Measurements from ENCODE around the gene HDAC11. TPM values are rescaled to one million over a fixed set of nuclear protein-coding genes. Genes with fewer than 3 reads are reported as not detected.
"Not testable (repeated sequence)": the region's sequence is repeated elsewhere in the genome, so short reads cannot be mapped to it uniquely, and the experiment has no call there.

HDAC11 gene, protein sequence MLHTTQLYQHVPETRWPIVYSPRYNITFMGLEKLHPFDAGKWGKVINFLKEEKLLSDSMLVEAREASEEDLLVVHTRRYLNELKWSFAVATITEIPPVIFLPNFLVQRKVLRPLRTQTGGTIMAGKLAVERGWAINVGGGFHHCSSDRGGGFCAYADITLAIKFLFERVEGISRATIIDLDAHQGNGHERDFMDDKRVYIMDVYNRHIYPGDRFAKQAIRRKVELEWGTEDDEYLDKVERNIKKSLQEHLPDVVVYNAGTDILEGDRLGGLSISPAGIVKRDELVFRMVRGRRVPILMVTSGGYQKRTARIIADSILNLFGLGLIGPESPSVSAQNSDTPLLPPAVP
- 1 to 10 TPM; 5.3 to 8.2 (median 5.4) TPM for polyA plus RNA-seq

DNA sequence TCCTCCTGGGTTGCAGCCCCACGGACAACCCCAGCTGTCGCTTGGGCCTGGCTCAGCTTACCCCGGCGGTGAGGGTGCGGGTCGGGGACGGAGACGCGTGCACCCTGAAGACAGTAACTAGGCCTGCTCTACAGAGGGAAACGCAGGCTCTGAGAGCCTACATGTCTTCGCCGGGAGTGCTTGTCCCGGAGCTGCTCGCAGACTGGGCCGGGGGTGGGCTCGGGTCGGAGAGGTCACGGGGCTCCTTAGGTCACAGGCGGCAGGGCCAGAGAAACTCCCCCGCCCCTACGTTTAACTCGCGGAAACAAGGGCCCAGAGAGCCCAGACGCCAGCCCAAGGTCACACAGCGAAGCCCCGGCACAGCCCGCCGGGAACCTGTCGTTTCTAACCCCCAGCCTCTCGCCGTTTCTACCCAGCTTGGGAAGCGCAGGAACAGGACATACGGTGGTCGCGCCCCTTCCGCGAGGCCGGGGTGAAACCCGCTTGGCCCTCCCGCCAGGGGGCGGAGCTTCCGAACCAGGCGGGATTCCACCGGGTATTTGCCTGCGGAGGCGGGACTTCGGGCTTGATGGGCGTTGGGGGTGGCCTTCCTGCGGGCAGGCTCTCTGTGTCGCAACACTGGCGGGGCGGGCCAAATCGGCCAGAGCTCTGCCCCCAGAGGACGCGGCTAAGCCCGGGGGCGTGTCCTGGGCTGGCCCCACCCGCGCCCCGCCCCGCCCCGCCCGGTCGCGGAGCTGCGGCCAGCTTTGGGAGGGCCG lies at the start of gene HDAC11:
HDAC11 (plus strand) TSS at position 725 of the 758 bp plus-strand sequence. CDS start 42 bp downstream, outside the sequence.
- DNase-seq: peak; percentile 99
- peak within 1 kb of the TSS; percentile 83 to 92 (median 88) for H3K27ac Mint-ChIP-seq
- peak within 1 kb of the TSS; percentile 89 to 93 (median 90) for H3K4me3 Mint-ChIP-seq
- H3K27me3 Mint-ChIP-seq (ENCODE audit: low read depth in 3 of 3): peaks cover 2 to 4% (median 3%) of the 10 kb centered on the region in 3 donors
- H3K4me1 Mint-ChIP-seq: peaks cover 11 to 15% of the 10 kb centered on the region in 2 donors
- H3K36me3 Mint-ChIP-seq: no peaks in the 10 kb centered on the region
- H3K9me3 Mint-ChIP-seq: no peaks in the 10 kb centered on the region

GRCh38 chr3:13430411-13430875 lies 49.7 kb upstream of the HDAC11 start:
- H3K4me1 Mint-ChIP-seq; DNase-seq; H3K36me3 Mint-ChIP-seq; H3K27ac Mint-ChIP-seq; H3K27me3 Mint-ChIP-seq (ENCODE audit: low read depth in 3 of 3); H3K9me3 Mint-ChIP-seq; H3K4me3 Mint-ChIP-seq: not testable (repeated sequence)

- no peaks in the 10 kb centered on the region for H3K9me3 Mint-ChIP-seq
These were observed 48.0 kb upstream of the HDAC11 start for GRCh38 chr3:13432093-13432492.

GRCh38 chr3:13433912-13434311 lies 46.2 kb upstream of the HDAC11 start:
- peaks cover 0 to 2% of the 10 kb centered on the region in 2 donors for H3K4me1 Mint-ChIP-seq
- H3K27me3 Mint-ChIP-seq (ENCODE audit: low read depth in 3 of 3): peaks cover 0 to 4% (median 4%) of the 10 kb centered on the region in 3 donors

More at GRCh38 chr3:13432093-13432492, 48.0 kb upstream of the HDAC11 start:
- Mint-ChIP-seq H3K4me3 (no peak overlapping the region), H3K4me1 (peaks cover 7 to 8% of the 10 kb centered on the region in 2 donors), H3K27me3 (ENCODE audit: low read depth in 3 of 3) (peaks cover 0 to 4% (median 2%) of the 10 kb centered on the region in 3 donors), H3K36me3 (no peaks in the 10 kb centered on the region), H3K27ac (no peak overlapping the region)
- DNase-seq: no peak

GRCh38 chr3:13436213-13436612 lies 43.9 kb upstream of the HDAC11 start:
- H3K4me1 Mint-ChIP-seq; DNase-seq; H3K27me3 Mint-ChIP-seq (ENCODE audit: low read depth in 3 of 3); H3K36me3 Mint-ChIP-seq; H3K27ac Mint-ChIP-seq; H3K4me3 Mint-ChIP-seq; H3K9me3 Mint-ChIP-seq: not testable (repeated sequence)

More at GRCh38 chr3:13433912-13434311, 46.2 kb upstream of the HDAC11 start:
- H3K4me3 Mint-ChIP-seq: no peak overlapping the region
- DNase-seq: no peak
- no peaks in the 10 kb centered on the region for H3K9me3 Mint-ChIP-seq
- no peak overlapping the region for H3K27ac Mint-ChIP-seq
- no peaks in the 10 kb centered on the region for H3K36me3 Mint-ChIP-seq

DNA sequence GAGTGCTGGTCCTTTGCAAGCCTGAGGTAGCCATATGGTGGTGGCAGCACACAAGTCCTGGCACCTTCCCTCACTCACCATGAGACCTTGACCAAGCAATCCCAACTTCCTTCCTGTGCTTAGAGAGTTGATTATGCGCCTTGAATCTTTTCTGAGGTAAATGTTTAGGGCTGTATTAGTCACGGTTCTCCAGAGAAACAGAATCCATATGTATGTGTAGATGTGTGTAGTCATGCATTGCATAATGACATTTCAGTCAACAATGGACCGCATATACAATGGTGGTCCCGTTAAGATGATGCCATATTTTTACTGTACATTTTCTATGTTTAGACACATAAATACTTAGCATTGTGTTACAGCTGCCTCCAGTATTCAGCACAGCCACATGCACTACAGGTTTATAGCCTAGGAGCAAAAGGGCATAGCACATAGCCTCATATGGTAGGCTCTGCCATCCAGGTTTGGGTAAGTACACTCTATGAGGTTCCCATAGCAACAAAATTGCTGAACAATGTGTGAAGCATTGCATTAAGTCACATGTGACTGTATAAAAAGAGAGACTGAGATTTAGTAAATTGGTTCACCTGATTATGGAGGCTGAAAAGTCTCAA lies 39.8 kb upstream of the HDAC11 start:
- Mint-ChIP-seq H3K27ac (no peak overlapping the region), H3K4me3 (no peak overlapping the region), H3K9me3 (no peaks in the 10 kb centered on the region), H3K27me3 (ENCODE audit: low read depth in 3 of 3) (peaks cover 2 to 4% (median 2%) of the 10 kb centered on the region in 3 donors), H3K4me1 (no peaks in the 10 kb centered on the region), H3K36me3 (no peaks in the 10 kb centered on the region)
- DNase-seq: no peak

GRCh38 chr3:13442882-13443281 lies 37.2 kb upstream of the HDAC11 start:
- H3K9me3 Mint-ChIP-seq; H3K4me3 Mint-ChIP-seq; DNase-seq; H3K27me3 Mint-ChIP-seq (ENCODE audit: low read depth in 3 of 3); H3K36me3 Mint-ChIP-seq; H3K27ac Mint-ChIP-seq; H3K4me1 Mint-ChIP-seq: not testable (repeated sequence)

GRCh38 chr3:13451301-13451673 lies 28.8 kb upstream of the HDAC11 start:
- Mint-ChIP-seq H3K4me1 (peaks cover 16 to 20% of the 10 kb centered on the region in 2 donors), H3K36me3 (no peaks in the 10 kb centered on the region), H3K4me3 (peak overlapping the region; percentile 91 to 97 (median 94)), H3K27ac (peak overlapping the region; percentile 65 to 94 (median 90)), H3K9me3 (no peaks in the 10 kb centered on the region), H3K27me3 (ENCODE audit: low read depth in 3 of 3) (peaks cover 0 to 3% (median 0%) of the 10 kb centered on the region in 3 donors)
- no peak for DNase-seq

- no peaks in the 10 kb centered on the region for H3K9me3 Mint-ChIP-seq
- peak overlapping the region; percentile 91 to 97 (median 94) for H3K4me3 Mint-ChIP-seq
- peaks cover 0 to 3% (median 1%) of the 10 kb centered on the region in 3 donors for H3K27me3 Mint-ChIP-seq (ENCODE audit: low read depth in 3 of 3)
- DNase-seq: peak; percentile 49 to 58 (median 51)
- no peaks in the 10 kb centered on the region for H3K36me3 Mint-ChIP-seq
- peaks cover 16 to 20% of the 10 kb centered on the region in 2 donors for H3K4me1 Mint-ChIP-seq
- peak overlapping the region; percentile 59 to 93 (median 87) for H3K27ac Mint-ChIP-seq
These were observed 27.4 kb upstream of the HDAC11 start for GRCh38 chr3:13452490-13453335.

DNA sequence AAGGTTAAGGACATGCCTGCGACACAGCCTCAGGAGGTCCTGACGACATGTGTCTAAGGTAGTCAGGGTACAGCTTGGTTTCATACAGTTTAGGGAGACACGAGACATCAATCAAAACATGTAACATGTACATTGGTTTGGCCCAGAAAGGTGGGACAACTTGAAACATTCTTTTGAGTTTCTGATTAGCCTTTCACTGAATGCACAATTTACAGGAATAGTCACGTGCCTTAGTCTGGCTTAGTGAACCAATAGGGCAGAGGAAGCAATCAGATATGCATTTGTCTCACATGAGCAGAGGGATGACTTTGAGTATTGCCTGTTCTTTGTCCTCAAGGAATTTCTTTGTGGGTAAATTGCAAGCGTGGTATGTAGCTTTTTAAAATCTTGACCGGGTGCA lies 24.5 kb upstream of the HDAC11 start:
- Mint-ChIP-seq H3K4me1 (peaks cover 16 to 20% of the 10 kb centered on the region in 2 donors), H3K9me3 (no peaks in the 10 kb centered on the region), H3K27ac (no peak overlapping the region), H3K4me3 (no peak overlapping the region), H3K36me3 (no peaks in the 10 kb centered on the region), H3K27me3 (ENCODE audit: low read depth in 3 of 3) (peaks cover 0 to 6% (median 2%) of the 10 kb centered on the region in 3 donors)
- no peak for DNase-seq

GRCh38 chr3:13457593-13457992 lies 22.5 kb upstream of the HDAC11 start:
- H3K4me3 Mint-ChIP-seq: no peak overlapping the region
- peaks cover 2 to 5% of the 10 kb centered on the region in 2 donors for H3K4me1 Mint-ChIP-seq
- DNase-seq: no peak
- no peaks in the 10 kb centered on the region for H3K9me3 Mint-ChIP-seq
- no peaks in the 10 kb centered on the region for H3K36me3 Mint-ChIP-seq
- peaks cover 0 to 5% (median 2%) of the 10 kb centered on the region in 3 donors for H3K27me3 Mint-ChIP-seq (ENCODE audit: low read depth in 3 of 3)
- H3K27ac Mint-ChIP-seq: no peak overlapping the region

- H3K4me3 Mint-ChIP-seq: no peak overlapping the region
- no peak overlapping the region for H3K27ac Mint-ChIP-seq
- no peak for DNase-seq
These were observed 20.3 kb upstream of the HDAC11 start for GRCh38 chr3:13459605-13460340.

More at GRCh38 chr3:13459605-13460340, 20.3 kb upstream of the HDAC11 start:
- H3K4me1 Mint-ChIP-seq: no peaks in the 10 kb centered on the region
- H3K9me3 Mint-ChIP-seq: peaks cover 0 to 1% (median 0%) of the 10 kb centered on the region in 6 donors
- no peaks in the 10 kb centered on the region for H3K36me3 Mint-ChIP-seq
- peaks cover 0 to 5% (median 4%) of the 10 kb centered on the region in 3 donors for H3K27me3 Mint-ChIP-seq (ENCODE audit: low read depth in 3 of 3)

Data from immature natural killer cell (primary cell).